PFSK-1 (cell line): ENCODE results near the gene ARHGAP6.

Experiments used
- FOXP2 ChIP-seq: optimal IDR thresholded peaks from 2 replicates; pipeline ENCODE3; 2011; ENCODE audit warnings: borderline replicate concordance, control low read depth, inconsistent platforms; ENCODE audit not compliant: insufficient read depth; ENCODE audit errors: extremely low read length, extremely low read depth
- POLR2AphosphoS5 ChIP-seq: IDR thresholded peaks from 2 replicates; pipeline ENCODE4 v1.6.1; 2012; ENCODE audit warnings: low read depth, mild to moderate bottlenecking, control low read depth, low read length, moderate library complexity
- SIN3A ChIP-seq: IDR thresholded peaks from 2 replicates; pipeline ENCODE4 v1.6.1; 2012; ENCODE audit warnings: mild to moderate bottlenecking, low read length, moderate library complexity, borderline replicate concordance; ENCODE audit not compliant: insufficient read depth
- TAF1 ChIP-seq: IDR thresholded peaks from 2 replicates; pipeline ENCODE4 v1.6.1; 2012; ENCODE audit warnings: low read length, control low read depth, borderline replicate concordance; ENCODE audit not compliant: insufficient read depth
- TF ChIP-seq, protein P1 (sequence below), 2 experiments: IDR thresholded peaks; 2 replicates each; pipeline versions ENCODE4 v1.6.1 to v1.8.0; 2011 to 2012; ENCODE audit warnings: low read depth in 2 of 2, low read length in 2 of 2, control low read depth in 1 of 2, inconsistent platforms in 1 of 2, mild to moderate bottlenecking in 1 of 2, moderate library complexity in 1 of 2; ENCODE audit not compliant: insufficient read depth in 1 of 2

DNA sequence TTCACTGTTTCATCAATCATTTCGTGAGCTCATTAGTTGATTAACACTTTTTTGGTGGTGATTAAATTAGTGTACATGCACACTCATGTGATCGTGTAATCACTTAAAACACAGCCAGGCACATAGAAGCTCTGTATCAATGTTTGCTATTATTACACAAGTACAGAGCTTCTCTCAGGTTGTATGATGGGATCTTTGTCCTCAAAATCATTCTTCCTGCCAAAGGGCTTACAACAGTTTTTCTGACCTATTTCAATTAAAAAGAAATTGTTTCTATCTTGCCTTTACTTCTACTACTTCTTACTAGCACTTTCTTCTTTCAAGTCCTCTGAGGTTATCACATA is 227.4 kb downstream of the ARHGAP6 start:
- TF ChIP-seq POLR2AphosphoS5 (no peak), SIN3A (no peak), TAF1 (no peak), FOXP2 (no peak)
- TF ChIP-seq, protein P1, sequence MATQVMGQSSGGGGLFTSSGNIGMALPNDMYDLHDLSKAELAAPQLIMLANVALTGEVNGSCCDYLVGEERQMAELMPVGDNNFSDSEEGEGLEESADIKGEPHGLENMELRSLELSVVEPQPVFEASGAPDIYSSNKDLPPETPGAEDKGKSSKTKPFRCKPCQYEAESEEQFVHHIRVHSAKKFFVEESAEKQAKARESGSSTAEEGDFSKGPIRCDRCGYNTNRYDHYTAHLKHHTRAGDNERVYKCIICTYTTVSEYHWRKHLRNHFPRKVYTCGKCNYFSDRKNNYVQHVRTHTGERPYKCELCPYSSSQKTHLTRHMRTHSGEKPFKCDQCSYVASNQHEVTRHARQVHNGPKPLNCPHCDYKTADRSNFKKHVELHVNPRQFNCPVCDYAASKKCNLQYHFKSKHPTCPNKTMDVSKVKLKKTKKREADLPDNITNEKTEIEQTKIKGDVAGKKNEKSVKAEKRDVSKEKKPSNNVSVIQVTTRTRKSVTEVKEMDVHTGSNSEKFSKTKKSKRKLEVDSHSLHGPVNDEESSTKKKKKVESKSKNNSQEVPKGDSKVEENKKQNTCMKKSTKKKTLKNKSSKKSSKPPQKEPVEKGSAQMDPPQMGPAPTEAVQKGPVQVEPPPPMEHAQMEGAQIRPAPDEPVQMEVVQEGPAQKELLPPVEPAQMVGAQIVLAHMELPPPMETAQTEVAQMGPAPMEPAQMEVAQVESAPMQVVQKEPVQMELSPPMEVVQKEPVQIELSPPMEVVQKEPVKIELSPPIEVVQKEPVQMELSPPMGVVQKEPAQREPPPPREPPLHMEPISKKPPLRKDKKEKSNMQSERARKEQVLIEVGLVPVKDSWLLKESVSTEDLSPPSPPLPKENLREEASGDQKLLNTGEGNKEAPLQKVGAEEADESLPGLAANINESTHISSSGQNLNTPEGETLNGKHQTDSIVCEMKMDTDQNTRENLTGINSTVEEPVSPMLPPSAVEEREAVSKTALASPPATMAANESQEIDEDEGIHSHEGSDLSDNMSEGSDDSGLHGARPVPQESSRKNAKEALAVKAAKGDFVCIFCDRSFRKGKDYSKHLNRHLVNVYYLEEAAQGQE (IDR thresholded peaks at IDR 0.05; ENCODE audit: insufficient read depth in 1 of 2, low read depth in 2 of 2, low read length in 2 of 2), result no peak
